Activated CD8-positive, alpha-beta memory T cell treated with anti-CD3 and anti-CD28 coated beads, Interleukin-2, amount 50 U/mL, for 1 hour (primary cell): ENCODE data around the gene REC114.
"Not testable (repeated sequence)": the region's sequence is repeated elsewhere in the genome, so short reads cannot be mapped to it uniquely, and the experiment has no call there.

Experiments
- DNase-seq: peaks from one replicate; pipeline ENCODE4 v3.0.0-alpha.2; 2020; ENCODE audit errors: extremely low read depth

REC114 gene, protein sequence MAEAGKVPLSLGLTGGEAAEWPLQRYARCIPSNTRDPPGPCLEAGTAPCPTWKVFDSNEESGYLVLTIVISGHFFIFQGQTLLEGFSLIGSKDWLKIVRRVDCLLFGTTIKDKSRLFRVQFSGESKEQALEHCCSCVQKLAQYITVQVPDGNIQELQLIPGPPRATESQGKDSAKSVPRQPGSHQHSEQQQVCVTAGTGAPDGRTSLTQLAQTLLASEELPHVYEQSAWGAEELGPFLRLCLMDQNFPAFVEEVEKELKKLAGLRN

DNA sequence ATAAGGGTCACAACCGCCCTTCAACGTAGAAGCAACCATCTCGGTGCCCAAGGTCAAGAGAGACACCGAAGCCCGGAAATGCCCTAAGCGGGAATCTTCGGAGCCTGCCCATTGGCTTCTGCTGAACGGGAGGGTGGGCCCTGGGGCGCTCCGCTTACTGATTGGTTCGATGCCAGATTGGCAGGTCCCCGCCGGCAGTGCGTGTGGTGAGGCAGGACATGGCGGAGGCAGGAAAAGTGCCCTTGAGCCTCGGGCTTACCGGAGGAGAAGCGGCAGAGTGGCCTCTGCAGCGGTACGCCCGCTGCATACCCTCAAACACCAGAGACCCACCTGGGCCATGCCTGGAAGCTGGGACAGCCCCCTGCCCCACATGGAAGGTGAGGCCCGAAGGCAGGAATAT lies at the start of gene REC114:
TSS of gene REC114 (plus strand) at position 197 of the 400 bp plus-strand sequence. CDS start at position 219, 22 bp downstream.
- DNase-seq = no peak

DNA sequence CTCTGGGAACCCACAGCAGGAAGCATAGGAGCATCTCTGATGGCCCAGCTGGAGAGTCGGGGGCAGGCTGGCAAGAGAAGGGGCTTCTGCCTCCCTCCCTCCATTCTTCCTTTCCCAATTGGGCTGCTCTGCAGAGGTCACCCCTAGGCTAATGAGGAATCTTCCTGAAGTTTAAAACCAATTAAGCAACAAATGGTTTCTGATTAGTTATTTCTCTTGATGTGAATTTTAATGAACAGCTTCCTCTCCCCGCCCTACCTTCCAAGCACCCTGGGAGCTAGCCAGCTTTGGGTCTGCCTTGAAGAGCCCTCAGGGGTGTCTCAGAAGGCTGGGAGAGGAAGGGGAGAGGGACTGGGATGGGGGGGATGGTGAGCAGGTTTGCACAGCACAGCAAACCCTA lies 49.6 kb upstream of the REC114 start:
- no peak for DNase-seq

DNA sequence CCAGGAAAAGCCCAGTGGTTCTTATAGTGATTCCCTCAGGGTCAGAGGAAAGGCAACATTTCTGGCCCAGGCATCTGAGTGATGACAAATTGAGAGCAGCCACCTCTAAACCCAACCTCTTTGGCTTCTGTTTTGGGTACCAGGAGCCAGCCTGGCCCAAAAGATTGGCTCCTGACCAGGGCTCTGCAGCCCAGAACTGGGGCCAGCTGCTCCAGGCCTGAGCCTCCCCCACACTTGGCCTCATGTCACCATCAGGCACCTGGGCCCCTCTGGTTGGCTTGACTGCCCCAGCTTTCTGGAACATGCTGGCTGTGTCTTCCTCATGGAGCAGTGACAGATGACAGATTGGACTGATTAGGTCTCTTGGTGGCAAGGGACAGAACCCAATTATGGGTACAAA lies 48.2 kb upstream of the REC114 start:
- no peak for DNase-seq

DNA sequence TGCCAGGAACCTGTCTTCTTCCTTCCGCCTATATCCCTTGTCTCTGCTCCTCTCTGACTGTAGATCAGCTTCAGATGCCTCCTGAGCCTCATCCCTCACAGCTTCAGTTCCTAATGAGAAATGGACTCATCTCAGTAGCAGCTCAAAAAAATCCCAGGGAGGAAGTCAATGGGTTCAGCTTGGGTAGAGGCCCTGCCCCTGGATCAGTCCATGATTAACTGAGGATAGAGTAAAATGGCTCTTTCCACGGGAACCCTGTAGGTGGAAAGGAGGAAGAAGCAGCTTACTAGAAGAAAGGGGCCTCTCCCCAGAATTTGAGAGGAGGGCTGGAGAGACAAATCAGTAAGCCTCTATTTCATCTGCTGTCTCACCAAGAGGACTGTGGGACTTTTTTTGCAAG lies 47.3 kb upstream of the REC114 start:
- DNase-seq = no peak

DNA sequence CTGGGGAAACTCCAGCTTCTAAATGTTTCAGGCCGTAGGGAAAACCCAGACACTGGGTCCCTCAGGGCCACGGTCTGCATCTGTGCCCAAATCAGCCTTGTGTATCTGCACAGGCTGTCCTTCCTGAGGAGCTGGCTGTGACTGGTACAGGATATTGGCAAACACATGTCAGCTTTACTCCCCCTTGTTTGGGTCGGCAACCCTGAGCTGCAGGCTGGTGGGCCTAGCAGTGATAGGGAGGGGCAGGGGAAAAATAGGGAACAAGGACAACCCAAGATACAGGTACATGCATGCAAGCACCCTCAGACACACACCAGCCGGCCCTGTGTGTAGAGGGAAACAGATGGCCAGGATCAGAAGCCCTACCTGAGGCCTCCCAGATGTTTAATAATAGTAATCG lies 45.5 kb upstream of the REC114 start:
- no peak for DNase-seq

DNA sequence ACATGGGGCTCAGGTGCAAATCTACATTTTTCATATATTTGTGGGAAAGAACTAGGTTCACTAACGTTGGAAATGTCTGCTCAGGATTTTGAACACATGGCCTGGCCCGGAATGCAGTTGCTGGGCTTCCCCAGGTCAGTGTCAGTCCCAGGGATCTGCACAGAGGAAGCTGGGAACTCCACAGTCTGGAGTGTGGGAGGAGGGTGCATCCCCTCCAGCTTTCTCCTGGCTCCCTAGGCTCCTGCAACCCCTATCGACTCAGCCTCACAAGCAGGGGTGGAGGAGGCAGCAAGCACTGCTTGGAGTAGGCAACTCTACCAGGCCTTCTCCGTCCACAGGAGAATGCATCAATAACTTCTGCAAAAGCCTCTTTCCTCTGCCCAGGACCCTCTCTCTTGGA lies 44.1 kb upstream of the REC114 start:
- no peak for DNase-seq

DNA sequence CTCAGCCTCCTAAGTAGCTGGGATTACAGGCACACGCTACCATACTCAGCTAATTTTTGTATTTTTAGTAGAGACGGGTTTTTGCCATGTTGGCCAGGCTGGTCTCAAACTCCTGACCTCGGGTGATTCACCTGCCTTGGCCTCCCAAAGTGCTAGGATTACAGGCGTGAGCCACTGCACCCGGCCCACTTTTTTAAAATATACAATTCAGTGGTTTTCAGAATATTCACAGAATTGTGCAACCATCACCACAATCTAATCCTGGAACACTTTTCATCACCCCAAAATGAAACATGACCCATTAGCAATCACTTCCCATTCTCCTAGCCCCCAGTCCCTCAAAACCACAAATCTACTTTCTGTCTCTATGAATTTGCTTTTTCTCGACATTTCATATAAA lies 42.7 kb upstream of the REC114 start:
- DNase-seq = not testable (repeated sequence)

DNA sequence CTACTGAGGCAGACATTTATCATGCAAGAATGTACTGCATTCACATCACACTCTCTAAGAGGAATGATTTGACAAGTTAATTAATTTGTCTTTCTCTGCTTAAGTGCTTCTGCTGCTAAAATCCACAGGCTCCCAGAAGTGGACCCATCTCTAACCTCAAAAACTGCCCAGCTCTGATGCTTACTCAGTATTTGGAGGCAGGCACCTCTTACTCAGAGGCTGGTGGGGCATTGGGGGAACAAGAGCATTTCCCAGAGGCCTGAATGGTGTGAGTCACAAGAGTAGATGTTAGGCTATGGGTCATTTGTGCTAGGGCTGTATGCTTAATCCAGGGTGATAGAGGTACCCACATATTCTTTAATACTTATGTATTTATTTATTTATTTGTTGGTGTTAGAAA lies 39.8 kb upstream of the REC114 start:
- DNase-seq = no peak

DNA sequence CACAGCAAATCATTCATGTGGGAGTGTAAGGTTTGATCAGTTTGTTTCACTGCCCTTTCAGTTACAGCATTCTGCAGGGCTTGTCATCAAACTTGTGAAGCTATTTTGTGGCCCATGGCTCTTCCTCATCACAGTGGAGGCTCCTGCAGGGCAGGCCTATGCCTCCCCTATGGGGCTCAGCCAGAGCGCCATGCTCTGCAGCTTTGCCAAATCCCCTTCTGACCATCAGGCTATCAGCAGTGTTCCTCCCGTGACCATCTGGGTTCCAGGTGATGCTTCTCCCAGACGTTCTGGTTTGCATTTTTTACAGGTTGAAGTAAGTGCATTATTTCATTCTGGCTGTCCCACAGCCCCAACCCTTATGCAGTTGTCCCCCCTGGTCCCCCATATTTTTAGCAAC lies 28.1 kb upstream of the REC114 start:
- DNase-seq = no peak

DNA sequence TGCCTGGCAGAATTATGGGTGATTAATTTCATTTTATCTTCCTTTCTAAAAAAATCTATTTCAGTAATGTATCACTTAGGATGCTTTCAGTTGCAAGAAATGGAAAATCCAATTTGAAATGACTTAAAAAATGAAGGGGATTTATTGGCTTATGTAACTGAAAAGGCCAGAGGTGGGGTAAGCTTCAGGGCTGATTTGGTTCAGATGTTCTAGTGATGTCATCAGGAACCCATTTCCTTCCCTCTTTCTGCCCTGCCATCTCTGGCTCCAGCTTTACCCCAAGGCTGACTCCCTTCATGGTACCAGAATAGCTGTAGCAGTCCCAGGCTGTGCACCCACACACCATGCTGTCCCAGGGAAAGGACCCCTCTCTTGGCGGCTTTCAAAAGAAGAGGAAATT lies 18.5 kb upstream of the REC114 start:
- DNase-seq = no peak

DNA sequence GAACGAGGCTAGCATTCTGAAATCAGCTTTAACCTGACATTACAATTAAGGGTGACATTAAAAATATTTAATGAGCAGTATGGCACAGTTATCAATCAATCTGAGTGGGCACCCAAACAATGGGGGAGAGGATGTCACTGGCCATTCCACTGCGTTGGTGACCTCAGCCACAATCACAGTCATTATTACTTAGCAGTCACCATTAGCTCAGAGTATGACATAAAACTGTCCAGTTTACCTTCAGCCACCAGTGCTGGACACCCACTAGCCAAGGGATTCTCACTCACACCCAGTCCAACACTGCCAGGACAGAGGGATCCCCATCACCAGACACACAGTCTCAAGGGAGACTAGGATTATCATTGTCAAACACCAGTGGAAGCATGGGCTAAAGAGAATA lies 17.5 kb upstream of the REC114 start:
- no peak for DNase-seq

DNA sequence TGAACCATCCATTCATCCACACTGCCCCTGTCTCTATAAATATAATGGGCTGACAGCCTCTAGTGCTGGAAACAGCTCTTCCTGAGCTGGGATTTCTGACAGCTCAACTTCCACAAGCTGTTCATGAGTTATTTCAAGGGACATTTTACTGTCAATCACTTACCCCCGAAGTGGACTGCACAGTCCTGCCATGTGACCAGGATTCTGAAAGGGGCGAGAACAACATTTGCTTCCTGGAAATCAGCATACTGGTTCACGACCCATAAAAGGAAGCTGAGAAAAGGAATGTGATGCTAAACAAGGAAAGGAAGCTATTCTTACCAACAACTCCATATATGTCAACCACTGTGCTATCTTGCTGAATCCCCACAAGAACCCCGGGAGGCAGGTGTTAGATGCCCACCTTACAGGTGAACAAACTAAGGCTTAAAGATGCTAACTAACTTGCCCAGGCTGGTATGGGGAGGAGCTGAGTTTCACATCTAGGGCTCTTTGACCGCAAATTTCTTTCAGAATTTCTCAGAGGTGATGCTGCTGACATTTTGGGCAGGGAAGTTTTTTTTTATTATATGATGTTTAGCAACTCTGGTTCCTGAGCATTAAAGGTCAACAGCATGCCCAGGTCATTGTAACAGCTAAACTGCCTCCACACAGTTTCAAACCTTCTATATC lies 16.5 kb upstream of the REC114 start:
- no peak for DNase-seq

DNA sequence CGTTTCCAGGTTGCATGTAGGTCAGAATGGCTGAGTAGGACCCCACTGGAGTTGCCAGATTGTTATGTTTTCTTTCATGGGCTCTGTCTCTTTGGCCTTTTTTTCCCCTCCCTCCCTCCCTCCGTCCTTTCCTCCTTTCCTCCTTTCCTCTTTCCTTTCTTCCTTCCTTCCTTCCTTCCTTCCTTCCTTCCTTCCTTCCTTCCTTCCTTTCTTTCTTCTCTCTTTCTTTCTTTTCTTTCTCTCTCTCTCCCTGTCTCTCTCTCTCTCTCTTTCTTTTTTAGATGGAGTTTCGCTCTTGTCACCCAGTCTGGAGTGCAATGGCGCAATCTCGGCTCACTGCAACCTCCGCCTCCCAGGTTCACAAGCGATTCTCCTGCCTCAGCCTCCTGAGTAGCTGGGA lies 11.6 kb upstream of the REC114 start:
- DNase-seq = not testable (repeated sequence)

DNA sequence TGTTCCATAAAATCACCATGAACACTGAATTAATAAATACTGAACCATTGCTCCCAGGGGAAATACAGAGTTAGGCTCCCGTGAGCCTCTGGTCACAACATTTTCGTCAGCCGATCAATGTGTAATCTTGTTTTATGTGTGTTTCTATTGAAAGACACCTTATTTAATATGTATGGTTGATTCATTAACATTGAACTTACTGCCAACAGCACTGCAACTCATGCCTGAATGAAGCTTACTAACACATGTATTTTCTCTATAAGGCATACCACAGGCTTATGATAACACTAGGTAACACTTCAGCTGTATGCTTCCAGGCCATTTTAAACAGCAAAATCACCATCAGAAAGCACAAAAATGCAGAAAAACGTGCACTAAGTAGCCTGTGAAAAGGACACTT lies 9.1 kb upstream of the REC114 start:
- no peak for DNase-seq

DNA sequence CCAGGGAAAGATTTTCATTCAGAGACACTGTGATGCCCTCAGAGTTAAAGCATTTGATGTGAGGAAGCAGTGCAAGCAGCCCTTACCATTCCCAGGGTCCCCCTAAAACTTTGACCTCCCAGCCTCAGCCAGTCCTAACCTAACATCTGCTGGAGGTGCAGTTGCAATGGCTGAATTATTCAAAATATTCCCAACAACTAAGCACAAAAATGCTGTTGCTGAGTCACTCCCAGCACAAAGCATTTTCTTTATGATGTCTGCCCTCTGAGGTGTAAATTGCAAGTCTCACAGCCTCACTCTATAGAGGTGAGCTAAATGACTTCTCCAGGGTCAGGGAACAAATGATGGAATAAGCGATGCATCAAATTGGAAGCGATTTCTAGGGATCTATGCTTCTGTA lies 6.4 kb upstream of the REC114 start:
- no peak for DNase-seq

DNA sequence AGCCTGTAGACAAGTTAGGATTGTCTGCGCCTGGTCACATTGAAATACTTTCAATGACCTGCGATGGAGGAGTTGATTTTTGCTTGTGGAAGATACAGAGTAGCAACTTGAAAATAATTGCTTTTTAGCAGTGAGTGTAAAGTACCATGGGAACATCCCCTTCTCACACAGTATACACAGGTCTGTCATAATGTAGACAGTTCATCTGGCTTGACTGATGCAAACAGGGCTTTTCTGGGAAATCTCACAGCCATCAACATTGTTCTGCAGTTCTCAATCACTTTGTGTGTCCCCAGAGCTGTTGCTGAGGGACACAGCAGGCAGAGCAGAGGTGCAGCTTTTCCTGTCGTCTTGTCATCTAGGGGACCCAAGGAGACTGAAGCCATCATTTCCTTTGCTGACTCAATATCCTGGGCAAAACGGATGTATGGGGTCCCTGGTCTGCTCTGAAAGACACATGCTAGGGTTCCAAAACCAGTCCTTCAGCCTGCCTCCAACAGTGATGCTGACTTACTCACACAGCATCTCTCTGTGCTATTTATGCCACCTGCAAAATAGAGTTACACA lies 5.3 kb upstream of the REC114 start:
- no peak for DNase-seq

DNA sequence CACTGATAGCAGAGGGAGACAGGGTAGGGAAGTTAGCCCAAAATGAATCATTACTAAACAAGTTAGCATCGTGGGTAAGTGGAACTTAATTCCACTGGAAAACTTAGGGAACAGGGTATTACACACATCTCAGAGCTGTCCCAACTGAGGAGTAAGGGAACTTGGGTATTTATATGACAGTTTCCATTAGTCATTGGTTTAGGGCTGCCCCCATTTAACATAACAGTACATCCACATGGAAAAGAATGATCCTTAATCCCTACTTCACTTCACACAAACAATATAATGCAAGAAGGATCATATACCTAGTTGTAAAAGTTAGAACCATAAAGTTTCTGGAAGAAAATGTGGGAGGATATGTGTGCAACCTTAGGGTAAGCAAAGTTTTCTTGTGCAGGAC lies 4.3 kb upstream of the REC114 start:
- no peak for DNase-seq

DNA sequence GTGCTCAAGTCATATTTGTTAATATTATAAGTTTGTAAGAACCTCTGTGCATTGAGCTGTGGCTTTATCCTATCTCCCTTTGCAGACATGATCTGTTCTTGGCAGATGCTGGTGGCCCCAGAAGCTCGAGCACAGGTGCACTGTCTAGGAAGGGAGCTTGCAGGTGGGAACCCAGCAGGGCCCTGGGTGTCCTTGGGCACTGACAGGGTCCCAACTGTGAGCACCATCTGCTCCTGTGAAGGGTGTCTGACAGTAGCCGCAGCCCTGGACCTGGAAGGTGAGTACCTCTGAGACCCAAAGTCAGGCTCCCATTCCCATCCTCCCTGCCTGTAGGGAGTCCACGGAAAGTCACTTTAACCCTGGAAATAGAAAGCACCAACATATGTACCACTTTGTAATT lies 2.4 kb upstream of the REC114 start:
- no peak for DNase-seq

DNA sequence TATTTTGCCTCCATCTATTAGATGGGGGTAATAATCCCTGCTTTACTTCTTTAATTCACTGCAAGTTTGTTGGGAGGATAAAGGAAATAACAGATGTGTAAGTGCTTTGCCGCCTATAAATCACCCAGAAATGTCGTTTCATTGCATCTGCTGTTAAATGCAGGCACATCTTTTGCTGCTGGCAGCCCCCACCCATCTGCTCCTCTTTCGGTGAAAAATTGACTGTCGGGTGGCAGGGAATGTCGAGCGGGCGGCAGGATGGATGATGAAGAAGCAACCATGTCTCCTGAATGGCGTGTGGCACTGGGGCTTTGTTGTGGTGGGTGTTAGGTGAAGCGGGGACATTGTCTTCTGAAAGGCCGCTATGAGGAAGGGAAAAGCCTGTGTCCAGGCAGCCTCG lies 543 bp upstream of the REC114 start:
- no peak for DNase-seq

DNA sequence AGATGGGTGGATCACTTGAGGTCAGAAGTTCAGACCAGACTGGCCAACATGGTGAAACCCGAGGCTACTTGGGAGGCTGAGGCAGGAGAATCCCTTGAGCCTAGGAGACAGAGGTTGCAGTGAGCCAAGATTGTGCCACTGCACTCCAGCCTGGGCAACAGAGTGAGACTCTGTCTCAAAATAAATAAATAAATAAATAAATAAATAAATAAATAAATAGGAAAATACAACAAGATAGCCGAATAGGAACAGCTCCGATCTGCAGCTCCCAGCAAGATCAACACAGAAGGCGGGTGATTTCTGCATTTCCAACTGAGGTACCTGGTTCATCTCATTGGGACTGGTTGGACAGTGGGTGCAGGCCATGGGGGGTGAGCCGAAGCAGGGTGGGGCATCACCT lies 4.5 kb downstream of the REC114 start:
- DNase-seq = not testable (repeated sequence)

DNA sequence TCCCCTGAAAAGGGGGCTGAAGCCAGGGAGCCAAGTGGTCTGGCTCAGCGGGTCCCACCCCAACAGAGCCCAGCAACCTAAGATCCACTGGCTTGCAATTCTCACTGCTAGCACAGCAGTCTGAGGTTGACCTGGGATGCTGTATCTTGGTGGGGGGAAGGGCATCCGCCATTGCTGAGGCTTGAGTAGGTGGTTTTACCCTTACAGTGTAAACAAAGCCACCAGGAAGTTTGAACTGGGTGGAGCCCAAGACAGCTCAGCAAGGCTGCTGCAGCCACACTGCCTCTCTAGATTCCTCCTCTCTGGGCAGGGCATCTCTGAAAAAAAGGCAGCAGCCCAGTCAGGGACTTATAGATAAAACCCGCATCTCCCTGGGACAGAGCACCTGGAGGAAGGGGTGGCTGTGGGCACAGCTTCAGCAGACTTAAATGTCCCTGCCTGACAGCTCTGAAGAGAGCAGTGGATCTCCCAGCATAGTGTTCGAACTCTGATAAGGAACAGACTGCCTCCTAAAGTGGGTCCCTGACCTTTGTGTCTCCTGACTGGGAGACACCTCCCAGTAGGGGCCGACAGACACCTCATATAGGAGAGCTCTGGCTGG lies 5.3 kb downstream of the REC114 start:
- not testable (repeated sequence) for DNase-seq

DNA sequence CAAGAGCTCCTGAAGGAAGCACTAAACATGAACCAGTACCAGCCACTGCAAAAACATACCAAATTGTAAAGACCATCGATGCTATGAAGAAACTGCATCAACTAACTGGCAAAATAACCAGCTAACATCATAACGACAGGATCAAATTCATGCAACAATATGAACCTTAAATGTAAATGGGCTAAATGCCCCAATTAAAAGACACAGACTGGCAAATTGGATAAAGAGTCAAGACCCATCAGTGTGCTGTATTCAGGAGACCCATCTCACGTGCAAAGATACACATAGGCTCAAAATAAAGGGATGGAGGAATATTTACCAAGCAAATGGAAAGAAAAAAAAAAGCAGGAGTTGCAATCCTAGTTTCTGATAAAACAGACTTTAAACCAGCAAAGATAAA lies 7.0 kb downstream of the REC114 start:
- not testable (repeated sequence) for DNase-seq

DNA sequence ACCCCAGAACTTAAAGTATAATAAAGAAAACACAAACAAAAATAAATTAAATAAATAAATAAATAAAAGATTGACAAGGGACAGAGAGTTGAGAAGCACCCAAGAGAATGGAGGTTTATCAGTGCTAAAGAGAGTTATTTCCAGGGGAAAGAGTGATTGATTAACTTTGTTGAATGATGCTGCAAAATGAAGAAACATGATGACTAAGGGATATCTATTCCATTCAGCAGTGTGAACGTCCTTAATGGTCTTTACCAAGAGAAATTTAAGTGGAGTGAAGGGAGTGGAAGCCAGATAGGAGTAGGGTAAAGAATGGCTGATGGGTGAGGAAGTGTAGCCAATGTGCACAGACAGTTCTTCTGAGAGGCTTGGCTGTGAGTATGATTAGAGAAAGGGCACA lies 11.1 kb downstream of the REC114 start:
- no peak for DNase-seq
